Stimulated activated naive CD8-positive, alpha-beta T cell treated with anti-CD3 and anti-CD28 coated beads, Interleukin-15, amount 100 ng/mL, for 72 hours (primary cell): Measurements from ENCODE around the gene CRYZL1.
"Not testable (repeated sequence)": the region's sequence is repeated elsewhere in the genome, so short reads cannot be mapped to it uniquely, and the experiment has no call there.

Experiments
- ATAC-seq: fragments of 150-1000 bp; cut with Tn5 transposase; 2 replicates; pipeline ENCODE4 v1.10.0; 2021; ENCODE audit warnings: mild to moderate bottlenecking, moderate library complexity
- DNase-seq, 2 donors: peaks; one replicate each; pipeline ENCODE4 v3.0.0; 2021 to 2022
- H3K27ac Mint-ChIP-seq, 2 donors: one replicate each; pipeline ENCODE4 v1.8.0; 2022; ENCODE audit warnings: mild to moderate bottlenecking in 2 of 2, mixed read lengths in 2 of 2, moderate library complexity in 2 of 2
- H3K27me3 Mint-ChIP-seq: one replicate; pipeline ENCODE4 v1.8.0; 2022; ENCODE audit warnings: mixed read lengths
- H3K4me1 Mint-ChIP-seq: one replicate; pipeline ENCODE4 v1.8.0; 2022; ENCODE audit warnings: mild to moderate bottlenecking, mixed read lengths
- H3K4me3 Mint-ChIP-seq, 2 donors: one replicate each; pipeline ENCODE4 v1.8.0; 2022; ENCODE audit warnings: mild to moderate bottlenecking in 2 of 2, mixed read lengths in 2 of 2, moderate library complexity in 1 of 2
- H3K9me3 Mint-ChIP-seq, 2 donors: one replicate each; pipeline ENCODE4 v1.8.0; 2022; ENCODE audit warnings: mixed read lengths in 2 of 2

CRYZL1 gene

GRCh38 chr21:33641352-33642026 lies at the start of gene CRYZL1:
TSS of gene CRYZL1 (minus strand) at chr21:33641741. CDS start at chr21:33631551, 10,190 bp downstream.
- peak; percentile 89 for ATAC-seq
- peaks cover 22% of the 10 kb centered on the region for H3K4me1 Mint-ChIP-seq

GRCh38 chr21:33690874-33691273 lies 49.3 kb upstream of the CRYZL1 start:
- no peak for ATAC-seq
- Mint-ChIP-seq H3K27me3 (no peaks in the 10 kb centered on the region), H3K4me1 (no peaks in the 10 kb centered on the region), H3K27ac (no peak overlapping the region), H3K9me3 (no peaks in the 10 kb centered on the region), H3K4me3 (no peak overlapping the region)
- no peak for DNase-seq

More at GRCh38 chr21:33641352-33642026, at the start of gene CRYZL1:
- H3K4me3 Mint-ChIP-seq, result peak within 1 kb of the TSS; percentile 82 to 97
- H3K9me3 Mint-ChIP-seq, result no peaks in the 10 kb centered on the region
- peaks cover 21% of the 10 kb centered on the region for H3K27me3 Mint-ChIP-seq
- H3K27ac Mint-ChIP-seq, result peak within 1 kb of the TSS; percentile 98
- DNase-seq, result peak; percentile 99 to 100

DNA sequence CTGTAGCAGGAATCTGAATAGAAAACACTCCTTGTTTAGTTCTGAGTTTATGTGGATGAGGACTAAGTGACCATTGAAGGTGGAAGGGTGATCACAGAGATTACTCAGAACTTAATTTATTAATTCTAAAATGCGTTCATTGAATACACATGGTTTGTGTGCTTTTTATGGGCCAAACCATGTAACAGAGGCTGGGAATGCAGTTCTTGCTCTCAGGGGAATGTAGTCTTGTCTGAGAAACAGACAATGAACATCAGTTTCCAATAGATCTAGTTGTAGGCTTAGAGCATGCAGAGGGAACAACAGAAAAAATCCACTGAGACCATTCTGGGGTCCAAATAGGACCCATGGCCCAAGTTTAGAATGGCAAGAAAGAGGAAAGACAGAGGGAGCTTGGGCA lies 46.8 kb upstream of the CRYZL1 start:
- Mint-ChIP-seq H3K4me1 (no peaks in the 10 kb centered on the region), H3K4me3 (no peak overlapping the region), H3K9me3 (no peaks in the 10 kb centered on the region), H3K27me3 (no peaks in the 10 kb centered on the region), H3K27ac (no peak overlapping the region)
- DNase-seq (no peak), ATAC-seq (no peak)

DNA sequence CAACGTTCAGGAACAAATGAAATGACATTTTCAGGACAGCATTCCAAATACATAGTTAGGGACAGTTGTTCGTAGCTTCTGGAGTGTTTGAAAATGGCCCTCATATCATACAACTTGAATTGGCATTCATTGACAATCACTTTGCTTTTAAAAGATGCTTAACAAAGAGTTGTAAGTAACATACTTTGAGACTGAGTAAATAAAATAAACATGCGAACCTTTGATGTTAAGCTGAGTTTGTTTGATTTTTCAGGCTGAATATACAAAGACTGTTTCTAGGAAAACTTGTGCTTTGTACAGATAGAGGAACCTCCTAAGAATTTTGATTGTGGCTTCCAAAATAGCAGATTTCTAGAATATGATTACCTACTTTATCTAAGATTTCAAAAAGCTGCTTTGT lies 46.1 kb upstream of the CRYZL1 start:
- ATAC-seq (no peak), DNase-seq (no peak)
- Mint-ChIP-seq H3K27me3 (no peaks in the 10 kb centered on the region), H3K4me3 (no peak overlapping the region), H3K27ac (no peak overlapping the region), H3K4me1 (no peaks in the 10 kb centered on the region), H3K9me3 (no peaks in the 10 kb centered on the region)

DNA sequence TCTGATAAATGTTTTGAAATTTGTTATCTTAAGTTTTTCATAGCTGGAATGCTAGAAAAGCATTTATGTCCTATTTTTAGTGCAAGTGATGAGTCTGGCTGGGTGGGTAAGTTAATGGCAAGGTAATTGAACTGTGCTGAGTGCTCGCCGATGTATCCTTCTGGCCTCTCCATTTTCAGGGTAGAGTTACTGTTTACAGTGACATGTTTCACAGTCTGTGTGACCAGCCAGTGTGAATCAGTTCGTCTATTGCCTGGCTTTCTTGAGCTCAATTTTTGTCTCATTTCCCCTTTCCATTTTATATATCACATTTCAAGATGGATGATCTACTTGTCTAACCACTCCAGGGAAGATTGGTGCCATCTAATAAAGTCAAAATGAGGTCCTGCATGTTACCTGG lies 44.8 kb upstream of the CRYZL1 start:
- Mint-ChIP-seq H3K27me3 (no peaks in the 10 kb centered on the region), H3K9me3 (no peaks in the 10 kb centered on the region), H3K4me3 (no peak overlapping the region), H3K4me1 (no peaks in the 10 kb centered on the region), H3K27ac (no peak overlapping the region)
- ATAC-seq, result no peak
- DNase-seq, result no peak

GRCh38 chr21:33685613-33686197 lies 44.2 kb upstream of the CRYZL1 start:
- no peak for DNase-seq
- no peak overlapping the region for H3K27ac Mint-ChIP-seq
- no peak overlapping the region for H3K4me3 Mint-ChIP-seq
- no peaks in the 10 kb centered on the region for H3K9me3 Mint-ChIP-seq
- no peaks in the 10 kb centered on the region for H3K4me1 Mint-ChIP-seq
- H3K27me3 Mint-ChIP-seq, result no peaks in the 10 kb centered on the region
- no peak for ATAC-seq

DNA sequence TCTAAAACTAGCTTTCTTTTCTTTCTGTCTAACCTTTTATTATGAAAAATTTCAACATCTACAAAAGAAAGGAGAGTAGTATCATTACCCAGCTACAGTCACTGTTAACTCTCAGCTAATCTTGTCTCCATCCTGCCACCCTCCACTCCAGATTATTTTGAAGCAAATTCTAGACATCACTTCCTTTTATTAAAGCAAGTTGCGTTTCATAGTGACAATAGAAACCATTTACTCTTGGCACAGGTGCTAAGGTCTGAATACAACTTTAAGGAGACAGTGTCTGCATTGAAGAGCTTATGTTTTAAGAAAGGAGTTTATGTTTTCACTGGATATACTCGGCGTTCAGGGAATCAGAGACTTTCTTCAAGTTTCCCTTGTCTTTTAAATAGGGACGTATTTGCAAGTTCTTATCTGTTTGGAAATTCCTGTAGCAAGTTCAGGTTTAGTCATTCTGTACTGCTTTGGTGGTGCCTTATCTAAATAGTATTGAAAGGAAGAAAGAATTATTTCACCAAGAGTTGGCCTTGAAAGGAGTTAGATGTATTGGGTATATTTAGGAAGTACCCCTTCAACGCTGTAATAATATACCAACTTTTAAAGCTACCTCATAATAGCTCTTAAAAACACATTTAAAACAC lies 43.5 kb upstream of the CRYZL1 start:
- Mint-ChIP-seq H3K4me3 (no peak overlapping the region), H3K27me3 (no peaks in the 10 kb centered on the region), H3K4me1 (no peaks in the 10 kb centered on the region), H3K27ac (no peak overlapping the region), H3K9me3 (no peaks in the 10 kb centered on the region)
- ATAC-seq, result no peak
- DNase-seq, result no peak

DNA sequence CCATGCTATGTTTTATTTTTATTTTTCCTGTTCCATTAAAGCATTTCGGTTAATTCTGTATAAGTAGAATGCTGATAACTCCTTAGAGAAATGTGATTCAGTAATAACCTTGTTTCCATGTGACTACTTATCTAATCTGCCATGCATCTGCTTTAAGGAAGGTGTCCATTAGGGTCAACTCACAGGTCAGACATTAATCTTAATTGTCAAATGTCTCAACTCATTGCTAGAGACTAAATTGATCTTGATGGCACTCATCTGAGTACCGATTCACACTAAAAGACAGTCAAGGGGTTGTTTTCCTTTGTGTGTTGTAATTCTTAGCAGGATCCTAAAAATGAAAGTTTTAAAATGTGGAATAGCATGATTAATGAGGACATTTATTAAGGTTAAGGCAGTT lies 42.5 kb upstream of the CRYZL1 start:
- no peak for DNase-seq
- Mint-ChIP-seq H3K4me3 (no peak overlapping the region), H3K27ac (no peak overlapping the region), H3K4me1 (no peaks in the 10 kb centered on the region), H3K9me3 (no peaks in the 10 kb centered on the region), H3K27me3 (no peaks in the 10 kb centered on the region)
- ATAC-seq, result no peak

GRCh38 chr21:33682992-33683627 lies 41.6 kb upstream of the CRYZL1 start:
- ATAC-seq (no peak), DNase-seq (no peak)
- Mint-ChIP-seq H3K4me3 (no peak overlapping the region), H3K9me3 (no peaks in the 10 kb centered on the region), H3K27ac (no peak overlapping the region), H3K27me3 (no peaks in the 10 kb centered on the region), H3K4me1 (no peaks in the 10 kb centered on the region)

DNA sequence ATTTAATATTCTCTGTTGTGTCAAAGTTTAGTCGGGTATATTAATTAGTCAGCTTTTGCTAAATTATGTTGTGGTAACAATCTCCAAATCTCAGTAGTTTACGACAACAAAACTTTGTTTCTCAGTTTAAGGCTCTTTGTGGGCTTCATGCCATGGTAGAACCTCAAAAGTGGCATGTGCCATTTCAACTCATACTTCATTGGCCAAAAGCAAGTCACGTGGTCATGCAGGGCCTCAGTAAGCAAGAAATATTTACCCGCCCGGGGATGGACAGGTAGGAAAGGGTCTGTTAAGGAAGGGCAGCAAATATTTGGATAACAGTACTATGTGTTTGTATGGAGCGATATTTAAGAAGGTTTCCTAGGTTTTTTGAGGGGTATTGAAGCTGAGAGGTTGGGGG lies 39.3 kb upstream of the CRYZL1 start:
- H3K27ac Mint-ChIP-seq, result no peak overlapping the region
- DNase-seq (no peak), ATAC-seq (no peak)
- H3K4me3 Mint-ChIP-seq, result no peak overlapping the region
- H3K4me1 Mint-ChIP-seq, result no peaks in the 10 kb centered on the region
- H3K27me3 Mint-ChIP-seq, result no peaks in the 10 kb centered on the region
- no peaks in the 10 kb centered on the region for H3K9me3 Mint-ChIP-seq

DNA sequence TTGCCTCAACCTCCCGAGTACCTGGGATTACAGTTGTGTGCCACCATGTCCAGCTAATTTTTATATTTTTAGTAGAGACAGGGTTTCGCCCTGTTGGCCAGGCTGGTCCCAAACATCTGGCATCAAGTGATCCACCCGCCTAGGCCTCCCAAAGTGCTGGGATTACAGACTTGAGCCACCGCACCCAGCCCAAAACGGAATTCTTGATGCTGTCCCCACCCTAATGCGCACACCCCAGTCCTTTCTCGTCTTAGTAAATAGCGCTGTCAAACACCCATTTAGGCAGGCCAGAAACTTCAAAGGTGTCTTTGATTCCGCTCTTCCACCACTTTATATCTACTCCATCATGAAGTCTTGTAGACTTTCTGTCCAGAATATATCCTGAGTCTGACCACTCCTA lies 35.9 kb upstream of the CRYZL1 start:
- H3K27ac Mint-ChIP-seq, result peak overlapping the region in 1 of 2 donors; percentile 28
- no peaks in the 10 kb centered on the region for H3K4me1 Mint-ChIP-seq
- H3K4me3 Mint-ChIP-seq, result no peak overlapping the region
- no peaks in the 10 kb centered on the region for H3K27me3 Mint-ChIP-seq
- DNase-seq, result no peak
- no peak for ATAC-seq
- no peaks in the 10 kb centered on the region for H3K9me3 Mint-ChIP-seq

- H3K9me3 Mint-ChIP-seq, DNase-seq, ATAC-seq, H3K27me3 Mint-ChIP-seq, H3K27ac Mint-ChIP-seq, H3K4me1 Mint-ChIP-seq, H3K4me3 Mint-ChIP-seq: not testable (repeated sequence)
Observed at GRCh38 chr21:33676666-33677065, 35.1 kb upstream of the CRYZL1 start.

DNA sequence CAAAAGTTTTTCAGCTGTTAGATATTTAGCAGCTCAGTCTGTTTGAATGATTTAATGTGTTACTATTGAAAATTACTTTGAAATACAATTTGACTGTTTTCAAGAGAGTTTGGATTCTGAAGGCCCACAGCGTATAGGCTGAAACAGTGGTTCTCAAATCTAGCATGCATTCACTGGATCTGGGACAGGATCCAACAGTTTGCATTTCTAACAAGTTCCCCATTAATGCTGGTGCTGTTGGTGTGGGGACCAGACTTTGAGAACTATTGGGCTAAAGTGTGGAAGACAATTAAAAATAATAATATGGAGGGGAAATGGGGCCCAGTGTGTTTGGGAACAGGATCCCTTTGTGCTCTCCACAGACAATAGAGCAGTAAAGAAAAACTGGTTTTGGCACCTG lies 32.7 kb upstream of the CRYZL1 start:
- no peaks in the 10 kb centered on the region for H3K9me3 Mint-ChIP-seq
- H3K27me3 Mint-ChIP-seq, result no peaks in the 10 kb centered on the region
- H3K4me1 Mint-ChIP-seq, result no peaks in the 10 kb centered on the region
- H3K4me3 Mint-ChIP-seq, result no peak overlapping the region
- DNase-seq, result no peak
- H3K27ac Mint-ChIP-seq, result no peak overlapping the region
- no peak for ATAC-seq

DNA sequence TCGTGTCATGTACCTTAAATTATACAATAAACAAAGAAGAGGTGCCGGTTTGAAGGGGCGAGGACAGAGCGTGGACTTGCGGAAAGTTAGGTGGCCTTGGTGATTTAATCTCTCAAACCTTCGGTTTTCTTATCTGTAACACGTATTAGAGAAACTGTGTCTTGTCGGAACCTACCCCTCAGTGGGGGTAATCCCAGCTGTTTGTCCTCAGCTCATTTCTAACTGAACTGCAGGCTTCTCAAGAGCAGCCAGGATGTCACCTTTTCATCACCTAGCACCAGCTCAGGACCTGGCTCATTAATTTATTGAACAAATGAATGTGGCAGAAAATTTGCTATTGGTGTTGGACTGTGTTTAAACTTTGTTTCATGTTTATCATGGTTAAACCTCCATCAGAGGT lies 31.9 kb upstream of the CRYZL1 start:
- H3K27ac Mint-ChIP-seq, result no peak overlapping the region
- no peak for DNase-seq
- no peak for ATAC-seq
- H3K27me3 Mint-ChIP-seq, result no peaks in the 10 kb centered on the region
- no peaks in the 10 kb centered on the region for H3K9me3 Mint-ChIP-seq
- H3K4me3 Mint-ChIP-seq, result no peak overlapping the region
- H3K4me1 Mint-ChIP-seq, result no peaks in the 10 kb centered on the region

GRCh38 chr21:33670076-33670978 lies 28.8 kb upstream of the CRYZL1 start:
- no peak for DNase-seq
- Mint-ChIP-seq H3K9me3 (no peaks in the 10 kb centered on the region), H3K4me1 (no peaks in the 10 kb centered on the region), H3K4me3 (no peak overlapping the region), H3K27ac (no peak overlapping the region), H3K27me3 (no peaks in the 10 kb centered on the region)
- no peak for ATAC-seq
